RWPE2 (cell line): ENCODE data around the gene ASTN2.

Experiments
- ATAC-seq: fragments of 200-7000 bp; cut with Tn5 transposase; 3 replicates; pipeline ENCODE4 v1.9.1; 2021; ENCODE audit warnings: low read depth
- DNase-seq: peaks from one replicate; pipeline ENCODE4 v3.0.0-alpha.2; 2020; ENCODE audit warnings: low spot score
- H3K27ac ChIP-seq: fragments of 450-650 bp; 2 replicates; pipeline ENCODE4 v1.5.1; 2017; ENCODE audit warnings: mild to moderate bottlenecking; ENCODE audit not compliant: poor library complexity, severe bottlenecking
- H3K27me3 ChIP-seq: fragments of 250-450 bp; sonication (Bioruptor Pico); 2 replicates; pipeline ENCODE4 v1.5.1; 2021; ENCODE audit warnings: mild to moderate bottlenecking, moderate library complexity; ENCODE audit not compliant: insufficient read depth, poor library complexity, severe bottlenecking
- H3K36me3 ChIP-seq: fragments of 250-450 bp; sonication (Bioruptor Pico); 2 replicates; pipeline ENCODE4 v1.5.1; 2020; ENCODE audit warnings: low read depth, mild to moderate bottlenecking, moderate library complexity
- H3K4me1 ChIP-seq: fragments of 250-450 bp; sonication (Bioruptor Pico); 2 replicates; pipeline ENCODE4 v1.5.1; 2021; ENCODE audit warnings: mild to moderate bottlenecking, moderate library complexity; ENCODE audit not compliant: insufficient read depth, poor library complexity, severe bottlenecking
- H3K4me3 ChIP-seq: fragments of 250-450 bp; sonication (Bioruptor Pico); 2 replicates; pipeline ENCODE4 v1.5.1; 2021; ENCODE audit warnings: mild to moderate bottlenecking, moderate library complexity; ENCODE audit not compliant: severe bottlenecking
- H3K9me3 ChIP-seq: fragments of 250-450 bp; sonication (Bioruptor Pico); 2 replicates; pipeline ENCODE4 v1.5.1; 2021; ENCODE audit warnings: mild to moderate bottlenecking, moderate library complexity; ENCODE audit not compliant: severe bottlenecking
- TF ChIP-seq, protein P1 (sequence below): fragments of 450-650 bp; IDR thresholded peaks from one replicate; pipeline ENCODE4 v1.5.1; 2017; ENCODE audit warnings: mild to moderate bottlenecking, moderate library complexity; ENCODE audit not compliant: poor library complexity, severe bottlenecking

Gene ASTN2

DNA sequence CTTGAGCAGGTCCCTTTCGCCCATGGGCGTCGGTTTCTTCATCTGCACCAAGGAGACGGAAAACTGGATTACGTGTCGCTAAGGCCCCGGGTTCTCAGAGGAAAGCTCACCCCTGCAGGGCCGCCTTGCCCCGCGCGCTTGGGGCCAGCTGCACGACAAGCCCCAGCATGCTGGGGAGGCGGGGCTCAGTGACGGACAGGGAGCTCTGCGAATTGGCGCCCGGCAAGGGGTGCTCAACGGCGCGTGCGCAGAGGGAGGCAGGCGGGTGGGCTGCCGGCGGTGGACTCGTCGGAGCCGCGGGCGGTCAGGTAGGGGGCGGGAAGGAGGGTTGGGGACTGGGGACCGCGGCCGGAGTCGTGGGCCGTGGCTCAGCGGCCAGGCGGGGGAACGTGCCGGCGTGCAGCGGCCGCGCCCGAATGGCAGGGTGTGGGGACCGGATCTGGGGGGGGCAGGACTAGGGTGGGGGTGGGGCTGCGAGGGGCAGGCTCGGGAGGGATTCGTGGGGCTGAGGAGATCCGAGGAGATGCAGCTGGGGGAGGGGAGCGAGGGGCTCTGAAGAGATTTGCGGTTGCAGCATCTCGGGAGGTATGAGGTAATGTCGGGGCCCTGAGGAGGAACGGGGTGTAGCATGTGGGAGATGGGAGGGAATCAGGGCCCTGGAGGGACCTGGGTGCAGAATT is 727.6 kb downstream of the ASTN2 start, which contains the start of gene TRIM32:
TRIM32 (plus strand) TSS at position 232 of the 680 bp plus-strand sequence. CDS start 10,438 bp downstream, outside the sequence.
- Histone ChIP-seq H3K4me1 (peaks cover 14% of the 10 kb centered on the region), H3K27ac (peak within 1 kb of the TSS; percentile 32), H3K9me3 (no peaks in the 10 kb centered on the region), H3K27me3 (no peaks in the 10 kb centered on the region), H3K36me3 (peaks cover 15% of the 10 kb centered on the region), H3K4me3 (peak within 1 kb of the TSS; percentile 56)
- ATAC-seq: peak; percentile 90
- TF ChIP-seq, protein P1, sequence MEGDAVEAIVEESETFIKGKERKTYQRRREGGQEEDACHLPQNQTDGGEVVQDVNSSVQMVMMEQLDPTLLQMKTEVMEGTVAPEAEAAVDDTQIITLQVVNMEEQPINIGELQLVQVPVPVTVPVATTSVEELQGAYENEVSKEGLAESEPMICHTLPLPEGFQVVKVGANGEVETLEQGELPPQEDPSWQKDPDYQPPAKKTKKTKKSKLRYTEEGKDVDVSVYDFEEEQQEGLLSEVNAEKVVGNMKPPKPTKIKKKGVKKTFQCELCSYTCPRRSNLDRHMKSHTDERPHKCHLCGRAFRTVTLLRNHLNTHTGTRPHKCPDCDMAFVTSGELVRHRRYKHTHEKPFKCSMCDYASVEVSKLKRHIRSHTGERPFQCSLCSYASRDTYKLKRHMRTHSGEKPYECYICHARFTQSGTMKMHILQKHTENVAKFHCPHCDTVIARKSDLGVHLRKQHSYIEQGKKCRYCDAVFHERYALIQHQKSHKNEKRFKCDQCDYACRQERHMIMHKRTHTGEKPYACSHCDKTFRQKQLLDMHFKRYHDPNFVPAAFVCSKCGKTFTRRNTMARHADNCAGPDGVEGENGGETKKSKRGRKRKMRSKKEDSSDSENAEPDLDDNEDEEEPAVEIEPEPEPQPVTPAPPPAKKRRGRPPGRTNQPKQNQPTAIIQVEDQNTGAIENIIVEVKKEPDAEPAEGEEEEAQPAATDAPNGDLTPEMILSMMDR: no peak
- DNase-seq: peak; percentile 87

DNA sequence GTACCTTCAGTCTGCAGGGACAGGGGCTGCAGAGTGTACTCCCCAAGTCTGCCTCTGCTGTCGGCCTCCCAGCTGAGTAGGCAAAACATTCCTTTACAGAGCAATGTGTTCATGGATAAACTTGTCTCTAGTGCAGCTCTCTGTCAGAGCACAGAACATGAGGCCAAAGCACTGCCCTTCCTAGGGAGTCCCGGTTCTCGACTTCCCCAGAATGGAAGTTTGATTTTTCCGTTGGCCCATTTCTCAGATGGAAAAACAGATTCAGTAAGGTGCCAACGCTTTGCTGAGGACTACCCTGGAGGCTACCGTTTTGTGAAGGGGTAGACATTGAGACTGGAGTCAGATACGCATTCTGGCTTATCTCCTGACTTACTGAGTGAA is 728.2 kb downstream of the ASTN2 start:
- Histone ChIP-seq H3K27me3 (no peaks in the 10 kb centered on the region), H3K9me3 (no peaks in the 10 kb centered on the region), H3K36me3 (peaks cover 12% of the 10 kb centered on the region; the same call in 1 of the 2 replicates), H3K4me3 (peak overlapping the region; percentile 56), H3K4me1 (peaks cover 10% of the 10 kb centered on the region), H3K27ac (no peak overlapping the region)
- ATAC-seq (peak; percentile 11), DNase-seq (no peak)
- TF ChIP-seq, protein P1: no peak

DNA sequence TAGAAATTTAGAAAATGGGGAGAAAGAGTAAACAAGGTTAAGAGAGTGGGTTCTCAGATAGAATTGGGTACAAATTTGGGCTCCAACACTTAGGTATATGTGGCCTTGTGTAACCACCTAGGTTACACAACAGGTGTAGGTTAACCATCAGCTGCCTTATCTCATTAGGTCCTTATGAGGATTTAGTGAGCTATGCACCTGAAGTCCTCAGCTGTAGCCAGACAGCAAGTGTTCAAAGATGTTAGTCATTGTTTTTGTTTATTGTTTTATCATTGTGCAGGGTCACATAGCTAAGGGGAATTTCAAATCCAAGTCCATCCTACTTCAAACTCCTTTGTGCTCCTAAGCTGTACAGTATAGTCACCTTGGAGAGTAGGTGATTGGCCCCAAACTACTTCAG is 728.7 kb downstream of the ASTN2 start:
- H3K4me3 ChIP-seq: no peak overlapping the region
- DNase-seq: no peak

DNA sequence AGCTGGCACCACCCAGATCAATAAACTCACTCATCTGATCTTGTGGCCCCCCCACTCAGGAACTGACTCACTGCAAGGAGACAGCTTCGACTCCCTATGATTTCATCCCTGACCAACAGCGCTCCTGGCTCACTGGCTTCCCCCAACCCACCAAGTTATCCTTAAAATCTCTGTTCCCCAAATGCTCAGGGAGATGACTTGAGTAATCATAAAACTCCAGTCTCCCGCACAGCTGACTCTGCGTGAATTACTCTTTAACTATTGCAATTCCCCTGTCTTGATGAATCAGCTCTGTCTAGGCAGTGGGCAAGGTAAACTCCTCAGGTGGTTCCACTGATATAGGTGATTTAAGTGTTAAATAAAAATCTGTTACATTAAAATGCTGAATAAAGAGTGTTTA is 729.7 kb downstream of the ASTN2 start:
- DNase-seq (no peak), ATAC-seq (no peak)
- Histone ChIP-seq H3K27ac (no peak overlapping the region), H3K4me1 (peaks cover 10% of the 10 kb centered on the region), H3K4me3 (no peak overlapping the region), H3K27me3 (no peaks in the 10 kb centered on the region), H3K36me3 (peaks cover 6% of the 10 kb centered on the region; the same call in 1 of the 2 replicates), H3K9me3 (no peaks in the 10 kb centered on the region)
- TF ChIP-seq, protein P1: no peak

More for the DNA sequence above, 728.7 kb downstream of the ASTN2 start:
- H3K36me3 ChIP-seq: peaks cover 6% of the 10 kb centered on the region; the same call in 1 of the 2 replicates
- no peaks in the 10 kb centered on the region for H3K27me3 ChIP-seq
- no peaks in the 10 kb centered on the region for H3K9me3 ChIP-seq
- ATAC-seq: no peak
- TF ChIP-seq, protein P1: no peak
- peaks cover 10% of the 10 kb centered on the region for H3K4me1 ChIP-seq
- no peak overlapping the region for H3K27ac ChIP-seq

DNA sequence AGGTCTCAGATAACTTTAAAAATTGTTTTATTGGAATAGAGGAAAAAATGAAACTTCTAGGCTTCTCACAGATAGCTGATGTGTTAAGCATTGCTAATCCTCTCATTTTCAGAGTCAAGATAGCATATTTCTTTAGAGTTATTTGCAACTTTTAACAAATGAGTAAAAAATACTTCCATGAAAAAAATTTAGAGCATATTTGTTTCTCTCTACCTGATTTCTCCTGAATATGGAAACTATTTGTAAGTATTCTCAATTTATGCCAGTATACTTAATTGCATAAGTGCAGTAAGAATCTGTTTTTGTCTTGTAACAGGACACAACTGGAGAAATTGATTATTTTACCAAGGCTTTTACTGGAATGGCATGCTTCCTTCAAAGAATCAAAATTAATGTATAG is 731.3 kb downstream of the ASTN2 start:
- no peaks in the 10 kb centered on the region for H3K27me3 ChIP-seq
- H3K36me3 ChIP-seq: peaks cover 3% of the 10 kb centered on the region; the same call in 1 of the 2 replicates
- DNase-seq (no peak), ATAC-seq (no peak)
- TF ChIP-seq, protein P1: no peak
- H3K4me3 ChIP-seq: no peak overlapping the region
- H3K27ac ChIP-seq: no peak overlapping the region
- peaks cover 4% of the 10 kb centered on the region for H3K4me1 ChIP-seq
- H3K9me3 ChIP-seq: no peaks in the 10 kb centered on the region
